GM18505 (cell line): Measurements from ENCODE around the gene ZNF580.

Experiments used
- ATAC-seq: cut with Tn5 transposase; IDR thresholded peaks from one replicate; pipeline ENCODE4 v1.9.1; 2021; ENCODE audit not compliant: unreplicated experiment
- POLR2A ChIP-seq: IDR thresholded peaks from 4 replicates; pipeline ENCODE4 v1.6.1; 2011; ENCODE audit warnings: borderline replicate concordance; ENCODE audit not compliant: insufficient read depth, insufficient read length; ENCODE audit errors: extremely low read depth

ZNF580 gene

DNA sequence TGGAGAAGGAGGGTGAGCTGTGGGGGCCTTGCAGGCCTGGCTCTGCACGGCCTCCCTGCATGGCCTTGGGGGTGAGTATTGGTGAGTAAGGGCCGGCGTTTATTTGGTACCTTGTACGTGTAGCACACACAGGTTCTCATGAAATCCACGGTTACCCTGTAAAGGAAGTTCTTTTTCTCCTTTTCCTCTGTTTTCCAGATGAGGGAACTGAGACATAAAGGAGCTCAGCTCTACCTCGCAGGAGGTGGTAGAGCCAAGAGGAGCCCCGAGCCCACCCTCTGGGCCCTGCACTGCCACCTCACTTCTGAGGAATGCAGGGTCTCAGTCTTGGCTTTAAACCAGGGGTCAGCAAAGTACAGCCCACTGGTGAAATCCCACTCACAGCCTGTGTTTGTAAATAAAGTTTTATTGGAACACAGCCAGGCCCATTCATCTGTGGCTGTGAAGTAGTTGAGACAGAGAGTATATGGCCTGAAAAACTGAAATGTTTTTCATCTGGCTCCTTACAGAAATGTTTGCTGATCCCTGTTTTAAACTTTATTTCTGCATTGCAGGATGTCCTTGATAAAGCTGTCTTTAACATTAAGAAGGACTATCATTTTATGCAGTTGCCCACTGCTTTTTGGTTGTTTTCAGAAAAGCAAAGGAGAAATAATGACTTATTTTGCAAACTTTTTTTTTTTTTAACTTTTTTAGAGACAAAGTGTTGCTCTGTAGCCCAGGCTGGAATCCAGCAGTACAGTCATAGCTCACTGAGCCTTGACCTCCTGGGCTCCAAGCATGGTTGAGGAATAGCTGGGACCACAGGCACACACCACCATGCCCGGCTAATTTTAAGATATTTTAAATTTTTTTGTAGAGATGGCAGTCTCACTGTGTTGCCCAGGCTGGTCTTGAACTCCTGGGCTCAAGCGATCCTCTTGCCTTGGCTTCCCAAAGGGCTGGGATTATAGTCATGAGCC lies 40.6 kb downstream of the ZNF580 start:
- no peak for TF ChIP-seq POLR2A
- ATAC-seq = no peak

DNA sequence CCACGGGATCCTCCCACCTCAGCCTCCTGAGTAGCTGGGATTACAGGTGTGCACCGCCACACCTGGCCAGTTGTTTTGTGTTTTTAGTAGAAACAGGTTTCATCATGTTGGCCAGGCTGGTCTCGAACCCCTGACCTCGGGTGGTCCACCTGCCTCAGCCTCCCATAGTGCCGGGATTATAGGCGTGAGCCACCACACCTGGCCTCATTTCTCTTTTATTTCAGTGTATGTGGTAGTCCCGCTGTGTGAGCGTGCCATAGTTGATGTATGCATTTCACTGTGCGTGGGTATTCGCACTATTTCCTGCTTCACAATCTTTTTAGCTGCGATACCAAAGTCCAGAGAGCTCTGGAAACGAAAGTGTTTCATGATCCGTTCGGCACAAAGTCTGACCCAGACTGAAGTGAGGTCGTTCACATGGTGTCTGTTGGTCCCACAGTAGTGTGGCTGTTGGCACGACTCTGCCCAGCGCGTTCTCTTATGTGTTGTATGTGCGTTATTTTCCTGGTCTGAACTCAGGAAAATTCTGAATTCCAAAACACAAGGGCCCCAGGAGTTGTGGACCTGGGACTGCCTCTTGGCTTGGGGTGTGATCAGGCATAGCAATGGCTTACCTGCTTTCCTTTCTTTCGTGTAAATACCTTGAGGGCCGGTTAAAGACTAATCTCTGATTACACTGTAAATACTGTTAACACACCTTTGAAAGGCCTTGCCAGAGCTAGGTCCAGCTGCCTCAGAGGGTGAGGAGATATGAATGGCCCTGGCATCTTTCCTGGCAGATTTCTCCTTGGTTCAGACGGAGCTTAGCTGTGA lies 42.9 kb downstream of the ZNF580 start:
- ATAC-seq = no peak
- TF ChIP-seq POLR2A = no peak

DNA sequence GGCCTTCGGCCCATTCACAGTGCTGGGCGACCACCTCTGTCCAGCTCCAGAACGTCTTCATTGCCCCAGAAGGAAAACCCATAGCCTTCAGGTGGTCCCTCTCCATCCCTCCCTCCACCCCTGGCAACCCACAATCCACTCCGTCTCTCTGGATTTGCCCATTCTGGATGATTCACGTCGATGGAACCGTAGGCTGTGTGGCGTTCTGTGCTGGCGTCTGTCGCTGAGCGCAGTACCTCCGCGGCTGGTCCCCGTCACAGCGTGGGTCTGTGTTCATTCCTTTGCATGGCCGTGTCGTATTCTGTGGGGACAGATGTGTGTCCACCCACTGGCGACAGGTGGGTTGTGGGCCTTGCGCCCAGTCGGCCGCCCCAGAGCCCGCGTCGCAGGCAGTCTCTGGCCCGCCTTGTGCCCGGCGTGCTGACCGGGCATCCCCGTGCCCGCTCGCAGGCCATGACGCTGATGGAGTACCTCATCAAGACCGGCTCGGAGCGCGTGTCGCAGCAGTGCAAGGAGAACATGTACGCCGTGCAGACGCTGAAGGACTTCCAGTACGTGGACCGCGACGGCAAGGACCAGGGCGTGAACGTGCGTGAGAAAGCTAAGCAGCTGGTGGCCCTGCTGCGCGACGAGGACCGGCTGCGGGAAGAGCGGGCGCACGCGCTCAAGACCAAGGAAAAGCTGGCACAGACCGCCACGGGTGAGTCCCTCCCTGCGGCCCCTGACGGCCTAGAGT lies 44.3 kb downstream of the ZNF580 start:
- no peak for ATAC-seq

DNA sequence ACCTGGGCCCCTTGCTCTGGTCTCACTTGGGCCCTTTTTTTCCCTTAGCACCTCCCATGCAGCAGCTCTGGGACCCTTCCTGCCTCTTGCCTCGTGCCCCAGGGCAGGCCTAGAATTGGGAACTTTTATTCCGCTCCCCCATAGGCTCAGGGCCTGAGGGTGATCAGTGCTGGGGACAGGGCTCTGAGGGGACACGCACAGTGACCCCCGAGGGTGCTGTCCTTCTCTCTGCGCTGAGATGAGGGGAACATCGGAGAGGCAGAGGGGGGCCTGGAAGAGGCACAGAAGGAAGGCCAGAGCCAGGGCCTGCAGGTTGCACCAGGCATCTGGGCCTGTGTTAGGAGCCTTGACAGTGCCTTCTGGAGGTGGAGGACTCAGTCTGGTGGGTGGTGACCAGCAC lies 45.0 kb downstream of the ZNF580 start:
- TF ChIP-seq POLR2A = no peak
- ATAC-seq = no peak

More for the DNA sequence above, 44.3 kb downstream of the ZNF580 start:
- TF ChIP-seq POLR2A = no peak

DNA sequence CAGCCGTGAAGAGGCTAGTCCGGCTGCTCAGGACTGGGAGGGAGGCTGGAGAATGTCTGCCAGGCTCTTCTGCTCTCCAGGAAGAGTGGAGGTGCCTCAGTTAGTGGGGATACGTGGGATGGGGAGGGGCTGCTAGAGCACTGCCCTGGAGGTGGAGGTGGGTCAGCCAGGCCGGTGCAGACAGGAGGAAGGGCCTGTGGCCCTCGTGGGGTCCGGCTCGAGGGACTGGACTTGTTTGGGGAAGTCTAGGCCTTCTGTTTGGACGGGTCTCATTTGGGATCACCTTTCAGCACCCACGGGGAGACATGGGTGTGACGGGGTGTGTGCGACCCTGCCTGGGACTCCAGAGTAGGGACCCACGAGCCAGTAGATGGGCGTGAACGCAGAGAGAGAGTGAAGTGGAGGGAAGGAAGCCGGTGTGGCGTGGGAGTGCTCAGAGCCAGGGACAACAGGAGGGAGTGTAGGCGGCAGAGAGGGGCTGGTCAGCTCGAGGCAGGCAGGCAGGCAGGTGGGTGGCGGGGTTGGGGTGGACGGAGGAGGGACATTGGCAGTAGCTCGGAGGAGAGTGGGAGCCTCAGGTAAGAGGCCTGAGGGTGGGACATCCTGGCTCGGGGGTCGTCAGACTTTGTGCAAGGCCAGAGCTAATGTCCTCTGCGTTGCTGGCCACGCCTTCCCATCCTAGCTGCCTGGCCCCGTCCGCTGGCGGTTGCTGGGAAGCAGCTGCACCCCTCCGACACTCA lies 45.7 kb downstream of the ZNF580 start:
- no peak for ATAC-seq
- no peak for TF ChIP-seq POLR2A

DNA sequence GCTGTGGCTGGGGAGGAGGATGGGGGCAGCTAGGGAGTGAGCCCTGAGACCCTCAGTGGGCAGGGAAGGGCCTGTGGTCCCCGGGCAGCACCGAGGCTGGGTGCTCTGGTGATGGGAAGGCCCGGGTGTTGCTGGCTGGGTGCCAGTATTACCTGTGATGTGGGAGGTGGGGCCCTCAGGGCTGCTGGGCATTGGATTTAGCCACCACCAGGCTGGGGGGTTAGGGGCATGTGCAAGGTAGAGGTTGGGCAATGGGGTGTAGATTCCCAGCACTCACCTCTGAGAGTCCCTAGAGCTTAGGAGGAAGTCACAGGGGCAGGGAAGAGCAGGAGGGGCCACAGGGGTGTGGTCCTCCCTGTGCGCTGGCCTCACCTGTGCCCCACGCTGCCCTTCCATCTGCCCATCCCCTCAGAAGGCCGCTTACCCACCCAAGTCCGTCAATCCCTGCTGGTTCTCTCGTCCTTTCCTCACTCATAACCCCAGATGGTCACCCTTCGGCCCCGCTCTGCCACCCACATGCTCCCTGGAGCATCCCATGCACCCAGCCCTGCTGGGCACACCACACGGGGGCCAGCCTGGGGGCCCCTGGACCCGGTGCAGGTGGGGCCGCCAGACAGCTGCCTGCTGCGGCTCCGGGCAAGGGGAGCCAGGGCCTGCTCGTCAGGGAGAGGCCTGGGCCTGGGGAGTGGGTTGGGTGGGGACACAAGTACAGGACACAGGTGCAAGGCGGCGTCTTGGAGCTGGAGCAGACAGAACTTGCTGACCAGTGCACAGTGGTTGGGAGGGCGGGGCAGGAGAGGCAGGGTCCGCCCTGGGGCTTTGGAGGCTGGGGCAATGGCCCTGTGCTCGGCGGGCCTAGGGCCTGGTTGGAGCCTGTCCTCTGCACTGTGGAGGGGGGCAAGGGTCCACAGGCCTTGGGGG lies 46.7 kb downstream of the ZNF580 start:
- ATAC-seq = no peak
- TF ChIP-seq POLR2A = no peak

DNA sequence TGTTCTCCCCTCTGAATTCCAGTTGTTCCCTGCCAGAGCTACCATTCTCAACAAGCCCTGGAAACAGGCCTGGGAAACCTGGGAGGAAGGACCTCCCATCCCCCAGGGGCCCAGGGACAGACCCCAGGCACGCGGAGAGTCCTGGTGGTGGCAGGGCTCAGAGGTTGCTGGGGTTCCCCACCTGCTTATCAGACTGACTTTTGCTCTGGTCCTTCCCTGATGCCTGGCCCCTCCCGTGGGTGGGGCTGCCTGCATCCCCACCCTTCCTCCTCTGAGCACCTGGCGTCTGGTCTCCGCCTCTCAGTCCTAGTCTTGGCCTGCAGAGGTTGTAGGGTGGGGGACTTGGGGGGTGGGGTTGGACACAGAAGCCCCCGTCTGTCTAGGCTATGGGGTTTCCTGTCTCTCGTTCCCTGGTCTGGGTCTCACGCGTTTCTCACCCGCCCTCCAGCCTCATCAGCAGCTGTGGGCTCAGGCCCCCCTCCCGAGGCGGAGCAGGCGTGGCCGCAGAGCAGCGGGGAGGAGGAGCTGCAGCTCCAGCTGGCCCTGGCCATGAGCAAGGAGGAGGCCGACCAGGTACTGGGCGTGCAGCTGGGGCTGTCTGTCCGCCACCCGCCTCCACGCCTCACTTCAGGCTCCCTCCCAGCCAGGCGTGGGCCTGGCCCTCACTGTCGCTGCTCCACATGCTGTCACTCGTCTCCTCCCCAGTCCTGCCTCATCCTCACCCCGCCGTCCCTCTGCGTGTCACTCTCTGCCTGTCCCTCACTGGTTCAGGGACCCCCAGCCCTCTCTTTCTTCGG lies 47.8 kb downstream of the ZNF580 start:
- TF ChIP-seq POLR2A = no peak
- no peak for ATAC-seq

DNA sequence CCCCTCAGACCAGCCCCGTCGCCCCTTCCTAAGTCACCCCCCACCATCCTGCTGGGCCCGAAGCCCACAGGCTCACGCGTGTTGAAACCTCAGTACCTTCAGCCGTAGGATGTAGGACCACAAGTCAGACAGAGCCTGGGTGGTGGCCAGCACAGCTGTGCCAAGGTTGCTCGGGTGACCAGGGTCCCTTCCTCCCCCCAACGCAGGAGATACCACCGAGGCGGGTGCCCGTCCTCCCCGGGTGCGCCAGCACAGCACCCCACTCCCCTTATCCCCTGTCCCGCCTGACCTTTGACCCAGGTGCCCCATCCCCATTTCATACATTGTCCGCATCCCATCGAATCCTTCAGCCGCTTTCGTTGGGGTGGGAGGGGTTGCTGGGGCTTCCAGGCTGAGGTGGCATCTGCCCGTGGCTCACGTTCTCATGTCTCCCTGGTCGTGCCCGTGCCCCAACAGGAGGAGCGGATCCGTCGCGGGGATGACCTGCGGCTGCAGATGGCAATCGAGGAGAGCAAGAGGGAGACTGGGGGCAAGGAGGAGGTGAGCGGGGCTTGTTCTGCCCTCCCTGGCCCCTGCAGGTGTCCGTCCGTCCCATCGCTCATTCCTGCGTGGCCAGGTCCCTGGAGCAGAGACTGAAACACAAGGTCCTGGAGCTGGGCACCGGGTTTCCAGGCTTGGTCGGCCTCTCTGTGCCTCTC lies 48.8 kb downstream of the ZNF580 start:
- no peak for TF ChIP-seq POLR2A
- ATAC-seq = no peak

DNA sequence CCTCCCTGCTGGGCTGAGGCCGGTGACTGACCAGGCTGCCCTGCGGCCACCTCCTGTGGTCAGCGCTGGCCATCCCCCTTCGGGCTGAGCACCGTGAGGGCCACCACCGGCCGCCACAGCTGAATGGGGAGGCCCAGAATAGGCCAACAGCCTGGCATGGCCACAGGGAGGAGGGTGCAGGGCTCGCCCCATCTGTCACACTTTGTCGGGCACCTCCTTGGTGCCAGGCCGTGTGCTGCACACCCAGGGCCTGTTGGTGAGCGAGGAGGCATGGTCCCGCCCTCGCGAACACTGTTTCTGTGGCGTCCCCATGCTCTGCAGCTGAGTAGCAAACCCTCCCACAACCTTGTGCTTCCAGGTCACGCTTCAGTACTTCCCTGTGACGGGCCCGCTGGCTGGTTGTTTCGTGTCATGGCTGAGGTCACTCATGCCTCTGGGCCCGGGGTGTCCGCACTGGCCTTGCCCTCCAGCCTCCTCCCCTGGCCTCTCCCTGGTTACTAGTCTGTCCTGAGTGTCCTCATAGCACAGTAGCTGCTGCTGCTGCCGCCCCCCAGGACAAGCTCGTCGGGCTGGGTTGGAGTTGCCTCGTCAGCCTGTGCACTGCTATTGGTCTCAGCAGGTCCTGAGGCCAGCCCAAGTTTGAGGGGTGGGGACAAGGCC lies 49.4 kb downstream of the ZNF580 start:
- no peak for ATAC-seq
- no peak for TF ChIP-seq POLR2A
